WTC11 (cell line): ENCODE measurements around the gene TMC3. TPM values are rescaled to one million over a fixed set of nuclear protein-coding genes. Genes with fewer than 3 reads are reported as not detected.

Experiments
- ATAC-seq: fragments of 200-7000 bp; cut with Tn5 transposase; 2 replicates; pipeline ENCODE4 v1.10.0; 2021; ENCODE audit warnings: mild to moderate bottlenecking, moderate library complexity
- CTCF ChIA-PET: fragments of 300-600 bp; sonication (Branson Sonifier 250); formaldehyde crosslinking; loops from one replicate; lab custom pipeline; 2021; ENCODE audit warnings: antibody characterized with exemption; lab: Charles Lee
- POLR2A ChIA-PET: fragments of 350-600 bp; sonication (Branson Sonifier 250); formaldehyde crosslinking; loops from one replicate; lab custom pipeline; 2021; ENCODE audit warnings: antibody characterized with exemption; lab: Charles Lee
- DNase-seq: peaks from one replicate; pipeline ENCODE4 v3.0.0; 2021; ENCODE audit warnings: low spot score
- H3K27ac Mint-ChIP-seq: 2 replicates; pipeline ENCODE4 v1.8.0; 2021; ENCODE audit warnings: mixed read lengths
- H3K27me3 Mint-ChIP-seq: 2 replicates; pipeline ENCODE4 v1.8.0; 2021; ENCODE audit warnings: low read depth, mild to moderate bottlenecking, moderate library complexity, mixed read lengths
- H3K36me3 Mint-ChIP-seq: 2 replicates; pipeline ENCODE4 v1.8.0; 2021; ENCODE audit warnings: mixed read lengths
- H3K4me1 Mint-ChIP-seq: 2 replicates; pipeline ENCODE4 v1.8.0; 2022; ENCODE audit warnings: mixed read lengths
- H3K4me3 Mint-ChIP-seq: 2 replicates; pipeline ENCODE4 v1.8.0; 2021; ENCODE audit warnings: mild to moderate bottlenecking, moderate library complexity, mixed read lengths
- H3K9me3 Mint-ChIP-seq: 2 replicates; pipeline ENCODE4 v1.8.0; 2021; ENCODE audit warnings: mixed read lengths
- EMX1 ChIP-seq: fragments of 250-450 bp; sonication (Bioruptor Pico); IDR thresholded peaks from 2 replicates; pipeline ENCODE4 v1.8.0; 2021; ENCODE audit warnings: mild to moderate bottlenecking
- FOXJ3 ChIP-seq: sonication (generic); formaldehyde crosslinking; IDR thresholded peaks from 2 replicates; pipeline ENCODE4 v1.9.0; 2021; ENCODE audit warnings: missing genetic modification reagents, mild to moderate bottlenecking, borderline replicate concordance
- FOXK1 ChIP-seq: sonication (generic); formaldehyde crosslinking; IDR thresholded peaks from 2 replicates; pipeline ENCODE4 v1.8.0; 2022; ENCODE audit warnings: mild to moderate bottlenecking, moderate library complexity, missing genetic modification reagents
- GABPB1 ChIP-seq: sonication (generic); formaldehyde crosslinking; IDR thresholded peaks from 2 replicates; pipeline ENCODE4 v1.8.1; 2023; ENCODE audit warnings: mild to moderate bottlenecking, missing genetic modification reagents
- GTF2I ChIP-seq: fragments of 250-450 bp; sonication (Bioruptor Pico); conservative IDR thresholded peaks from 2 replicates; pipeline ENCODE4 v1.4.0; 2021; ENCODE audit warnings: mild to moderate bottlenecking
- IRF2 ChIP-seq: sonication (generic); formaldehyde crosslinking; IDR thresholded peaks from 2 replicates; pipeline ENCODE4 v1.8.0; 2022; ENCODE audit warnings: low read depth, missing genetic modification reagents, borderline replicate concordance
- JAZF1 ChIP-seq: fragments of 250-450 bp; sonication (Bioruptor Pico); IDR thresholded peaks from 2 replicates; pipeline ENCODE4 v1.9.0; 2021; ENCODE audit warnings: moderate library complexity, mild to moderate bottlenecking, inconsistent platforms
- JUN ChIP-seq: sonication (generic); formaldehyde crosslinking; IDR thresholded peaks from 2 replicates; pipeline ENCODE4 v1.8.0; 2023; ENCODE audit warnings: mild to moderate bottlenecking, missing genetic modification reagents
- SMAD4 ChIP-seq: sonication (generic); formaldehyde crosslinking; IDR thresholded peaks from 2 replicates; pipeline ENCODE4 v1.8.0; 2022; ENCODE audit warnings: mild to moderate bottlenecking, missing genetic modification reagents
- SP1 ChIP-seq: sonication (generic); formaldehyde crosslinking; conservative IDR thresholded peaks from 2 replicates; pipeline ENCODE4 v1.8.1; 2022; ENCODE audit warnings: missing genetic modification reagents
- ZNF121 ChIP-seq: sonication (generic); formaldehyde crosslinking; IDR thresholded peaks from 2 replicates; pipeline ENCODE4 v1.8.0; 2023; ENCODE audit warnings: missing genetic modification reagents
- ZNF232 ChIP-seq: sonication (generic); formaldehyde crosslinking; IDR thresholded peaks from 2 replicates; pipeline ENCODE4 v1.8.0; 2022; ENCODE audit warnings: mild to moderate bottlenecking, missing genetic modification reagents
- ZNF423 ChIP-seq: fragments of 250-450 bp; sonication (Bioruptor Pico); IDR thresholded peaks from 2 replicates; pipeline ENCODE4 v2.1.2; 2022; ENCODE audit warnings: mild to moderate bottlenecking, moderate library complexity
- total RNA-seq: library from RNA; stranded (reverse); gene quantifications from 3 replicates; pipeline ENCODE4 v1.2.3, GENCODE V29; 2021
- TF ChIP-seq, protein P1 (sequence below): sonication (generic); formaldehyde crosslinking; IDR thresholded peaks from 2 replicates; pipeline ENCODE4 v1.8.1; 2022; ENCODE audit warnings: missing genetic modification reagents, borderline replicate concordance
- TF ChIP-seq, protein P2 (sequence below): sonication (generic); formaldehyde crosslinking; IDR thresholded peaks from 2 replicates; pipeline ENCODE4 v1.8.1; 2023; ENCODE audit warnings: mild to moderate bottlenecking, moderate library complexity, missing genetic modification reagents
- TF ChIP-seq, protein P3 (sequence below): sonication (generic); formaldehyde crosslinking; IDR thresholded peaks from 2 replicates; pipeline ENCODE4 v1.8.0; 2022; ENCODE audit warnings: mild to moderate bottlenecking, missing genetic modification reagents
- TF ChIP-seq, protein P4 (sequence below): sonication (generic); formaldehyde crosslinking; IDR thresholded peaks from 2 replicates; pipeline ENCODE4 v1.8.1; 2023; ENCODE audit warnings: mild to moderate bottlenecking, missing genetic modification reagents
- TF ChIP-seq, protein P5 (sequence below): sonication (generic); formaldehyde crosslinking; IDR thresholded peaks from 2 replicates; pipeline ENCODE4 v1.8.1; 2023; ENCODE audit warnings: mild to moderate bottlenecking, missing genetic modification reagents, borderline replicate concordance
- TF ChIP-seq, protein P6 (sequence below): sonication (generic); formaldehyde crosslinking; IDR thresholded peaks from 2 replicates; pipeline ENCODE4 v1.8.0; 2023; ENCODE audit warnings: missing genetic modification reagents, mild to moderate bottlenecking, borderline replicate concordance

Gene TMC3
- total RNA-seq, 1 experiment from 2014 or later, result not detected

DNA sequence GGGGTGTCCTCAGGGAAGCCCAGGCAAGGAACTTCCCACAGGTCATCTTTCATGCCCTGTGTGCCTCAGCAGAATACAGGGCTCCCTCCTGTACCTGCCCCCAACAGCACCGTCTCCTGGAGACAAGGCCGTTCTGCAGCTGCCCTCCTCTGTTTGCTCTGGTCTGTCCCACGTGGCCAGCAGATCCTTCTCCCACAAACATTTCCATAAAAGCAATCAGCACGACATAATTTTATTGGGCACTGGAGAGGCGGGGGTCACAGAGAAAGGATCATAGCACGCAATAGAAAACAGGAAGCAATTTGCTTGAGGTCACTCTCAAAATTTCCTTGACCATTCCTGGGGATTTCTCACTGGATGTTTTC is 79.5 kb downstream of the TMC3 start (continued):
- TF ChIP-seq, protein P1, sequence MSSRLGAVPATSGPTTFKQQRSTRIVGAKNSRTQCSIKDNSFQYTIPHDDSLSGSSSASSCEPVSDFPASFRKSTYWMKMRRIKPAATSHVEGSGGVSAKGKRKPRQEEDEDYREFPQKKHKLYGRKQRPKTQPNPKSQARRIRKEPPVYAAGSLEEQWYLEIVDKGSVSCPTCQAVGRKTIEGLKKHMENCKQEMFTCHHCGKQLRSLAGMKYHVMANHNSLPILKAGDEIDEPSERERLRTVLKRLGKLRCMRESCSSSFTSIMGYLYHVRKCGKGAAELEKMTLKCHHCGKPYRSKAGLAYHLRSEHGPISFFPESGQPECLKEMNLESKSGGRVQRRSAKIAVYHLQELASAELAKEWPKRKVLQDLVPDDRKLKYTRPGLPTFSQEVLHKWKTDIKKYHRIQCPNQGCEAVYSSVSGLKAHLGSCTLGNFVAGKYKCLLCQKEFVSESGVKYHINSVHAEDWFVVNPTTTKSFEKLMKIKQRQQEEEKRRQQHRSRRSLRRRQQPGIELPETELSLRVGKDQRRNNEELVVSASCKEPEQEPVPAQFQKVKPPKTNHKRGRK (CRISPR knock-in tag), result no peak
- TF ChIP-seq, protein P2, sequence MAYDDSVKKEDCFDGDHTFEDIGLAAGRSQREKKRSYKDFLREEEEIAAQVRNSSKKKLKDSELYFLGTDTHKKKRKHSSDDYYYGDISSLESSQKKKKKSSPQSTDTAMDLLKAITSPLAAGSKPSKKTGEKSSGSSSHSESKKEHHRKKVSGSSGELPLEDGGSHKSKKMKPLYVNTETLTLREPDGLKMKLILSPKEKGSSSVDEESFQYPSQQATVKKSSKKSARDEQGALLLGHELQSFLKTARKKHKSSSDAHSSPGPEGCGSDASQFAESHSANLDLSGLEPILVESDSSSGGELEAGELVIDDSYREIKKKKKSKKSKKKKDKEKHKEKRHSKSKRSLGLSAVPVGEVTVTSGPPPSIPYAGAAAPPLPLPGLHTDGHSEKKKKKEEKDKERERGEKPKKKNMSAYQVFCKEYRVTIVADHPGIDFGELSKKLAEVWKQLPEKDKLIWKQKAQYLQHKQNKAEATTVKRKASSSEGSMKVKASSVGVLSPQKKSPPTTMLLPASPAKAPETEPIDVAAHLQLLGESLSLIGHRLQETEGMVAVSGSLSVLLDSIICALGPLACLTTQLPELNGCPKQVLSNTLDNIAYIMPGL (CRISPR knock-in tag), result no peak
- TF ChIP-seq IRF2 (CRISPR knock-in tag) (no peak), JUN (CRISPR knock-in tag) (no peak)
- TF ChIP-seq, protein P3, sequence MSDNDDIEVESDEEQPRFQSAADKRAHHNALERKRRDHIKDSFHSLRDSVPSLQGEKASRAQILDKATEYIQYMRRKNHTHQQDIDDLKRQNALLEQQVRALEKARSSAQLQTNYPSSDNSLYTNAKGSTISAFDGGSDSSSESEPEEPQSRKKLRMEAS (CRISPR knock-in tag), result no peak
- TF ChIP-seq, all 79 proteins: peak for 0

DNA sequence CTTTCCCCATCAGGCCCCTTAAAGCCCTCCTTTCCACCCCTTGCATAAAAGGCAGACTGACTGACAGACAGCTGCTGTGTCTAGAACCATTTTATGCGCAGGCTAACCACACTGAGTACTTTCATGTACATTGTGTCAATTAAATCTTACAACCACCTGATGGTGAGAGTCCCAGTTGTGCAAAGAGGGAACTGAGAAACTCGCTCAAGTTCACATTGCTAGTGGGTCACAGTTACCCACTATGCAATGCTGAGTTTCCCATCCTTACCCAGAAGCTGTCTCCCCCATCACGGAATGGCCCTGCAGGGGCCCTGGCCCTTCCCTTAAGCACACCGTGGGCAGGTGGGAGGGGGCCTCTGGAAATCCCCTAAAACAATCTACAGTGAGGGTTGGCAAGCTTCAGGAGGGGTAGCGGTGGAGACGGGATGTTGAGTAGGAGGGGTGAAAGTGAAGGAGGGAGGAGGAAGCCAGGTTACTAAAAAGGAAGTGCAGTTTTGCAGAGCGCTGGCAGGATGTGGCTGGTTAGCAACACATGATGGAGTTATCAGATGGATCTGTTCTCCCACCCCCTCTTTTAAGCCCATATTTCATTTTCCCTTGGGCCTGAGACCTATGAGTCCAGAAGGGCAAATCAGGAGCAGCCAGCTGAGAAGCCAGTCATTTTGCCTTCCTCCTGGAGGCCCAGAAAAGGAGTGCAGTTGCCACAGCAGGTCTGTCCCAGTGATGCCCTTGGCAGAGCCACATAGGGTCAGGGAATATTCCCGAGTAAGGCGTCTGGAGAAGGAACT is 80.1 kb downstream of the TMC3 start:
- H3K9me3 Mint-ChIP-seq, result no peaks in the 10 kb centered on the region
- H3K36me3 Mint-ChIP-seq, result no peaks in the 10 kb centered on the region
- no peak for TF ChIP-seq FOXJ3
- no peak for TF ChIP-seq FOXK1 (CRISPR knock-in tag)
- no peak for TF ChIP-seq EMX1 (CRISPR knock-in tag)
- no peak for TF ChIP-seq JAZF1 (CRISPR knock-in tag)
- TF ChIP-seq, all 79 proteins: peak for 0
- CTCF ChIA-PET, result interaction anchor here (0.9 to 2.9 kb wide), 6 partner anchors 10 to 120 kb away, joined by 3 to 13 read pairs (median 4); partner anchors contain the start of gene STARD5
- Mint-ChIP-seq H3K4me1 (peaks cover 25% of the 10 kb centered on the region), H3K27me3 (peaks cover 8% of the 10 kb centered on the region), H3K4me3 (no peak overlapping the region), H3K27ac (no peak overlapping the region)
- peak; percentile 36 for ATAC-seq
- POLR2A ChIA-PET, result no interaction called here
- no peak for DNase-seq

DNA sequence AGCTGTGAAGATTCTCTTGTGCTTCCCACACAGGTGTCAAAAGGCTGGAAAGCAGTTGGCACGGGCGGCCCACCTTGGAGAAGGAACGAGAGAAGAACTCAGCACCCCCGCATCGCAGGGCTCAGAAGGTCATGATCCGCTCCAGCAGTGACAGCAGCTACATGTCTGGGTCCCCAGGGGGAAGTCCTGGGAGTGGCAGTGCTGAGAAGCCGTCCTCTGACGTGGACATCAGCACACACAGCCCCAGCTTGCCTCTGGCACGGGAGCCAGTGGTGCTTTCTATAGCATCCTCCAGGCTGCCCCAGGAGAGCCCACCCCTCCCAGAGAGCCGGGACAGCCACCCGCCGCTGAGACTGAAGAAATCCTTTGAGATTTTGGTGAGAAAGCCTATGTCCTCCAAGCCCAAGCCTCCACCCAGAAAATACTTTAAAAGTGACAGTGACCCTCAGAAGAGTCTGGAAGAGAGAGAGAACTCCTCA is 81.5 kb downstream of the TMC3 start:
- peaks cover 8% of the 10 kb centered on the region for H3K27me3 Mint-ChIP-seq
- no peak for ATAC-seq
- CTCF ChIA-PET, result interaction anchor here (1.1 to 1.3 kb wide), 2 partner anchors 17 to 64 kb away, joined by 3 to 6 read pairs; no protein-coding TSS in a partner anchor
- TF ChIP-seq, protein P4, sequence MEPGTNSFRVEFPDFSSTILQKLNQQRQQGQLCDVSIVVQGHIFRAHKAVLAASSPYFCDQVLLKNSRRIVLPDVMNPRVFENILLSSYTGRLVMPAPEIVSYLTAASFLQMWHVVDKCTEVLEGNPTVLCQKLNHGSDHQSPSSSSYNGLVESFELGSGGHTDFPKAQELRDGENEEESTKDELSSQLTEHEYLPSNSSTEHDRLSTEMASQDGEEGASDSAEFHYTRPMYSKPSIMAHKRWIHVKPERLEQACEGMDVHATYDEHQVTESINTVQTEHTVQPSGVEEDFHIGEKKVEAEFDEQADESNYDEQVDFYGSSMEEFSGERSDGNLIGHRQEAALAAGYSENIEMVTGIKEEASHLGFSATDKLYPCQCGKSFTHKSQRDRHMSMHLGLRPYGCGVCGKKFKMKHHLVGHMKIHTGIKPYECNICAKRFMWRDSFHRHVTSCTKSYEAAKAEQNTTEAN (CRISPR knock-in tag), result no peak
- TF ChIP-seq, protein P5, sequence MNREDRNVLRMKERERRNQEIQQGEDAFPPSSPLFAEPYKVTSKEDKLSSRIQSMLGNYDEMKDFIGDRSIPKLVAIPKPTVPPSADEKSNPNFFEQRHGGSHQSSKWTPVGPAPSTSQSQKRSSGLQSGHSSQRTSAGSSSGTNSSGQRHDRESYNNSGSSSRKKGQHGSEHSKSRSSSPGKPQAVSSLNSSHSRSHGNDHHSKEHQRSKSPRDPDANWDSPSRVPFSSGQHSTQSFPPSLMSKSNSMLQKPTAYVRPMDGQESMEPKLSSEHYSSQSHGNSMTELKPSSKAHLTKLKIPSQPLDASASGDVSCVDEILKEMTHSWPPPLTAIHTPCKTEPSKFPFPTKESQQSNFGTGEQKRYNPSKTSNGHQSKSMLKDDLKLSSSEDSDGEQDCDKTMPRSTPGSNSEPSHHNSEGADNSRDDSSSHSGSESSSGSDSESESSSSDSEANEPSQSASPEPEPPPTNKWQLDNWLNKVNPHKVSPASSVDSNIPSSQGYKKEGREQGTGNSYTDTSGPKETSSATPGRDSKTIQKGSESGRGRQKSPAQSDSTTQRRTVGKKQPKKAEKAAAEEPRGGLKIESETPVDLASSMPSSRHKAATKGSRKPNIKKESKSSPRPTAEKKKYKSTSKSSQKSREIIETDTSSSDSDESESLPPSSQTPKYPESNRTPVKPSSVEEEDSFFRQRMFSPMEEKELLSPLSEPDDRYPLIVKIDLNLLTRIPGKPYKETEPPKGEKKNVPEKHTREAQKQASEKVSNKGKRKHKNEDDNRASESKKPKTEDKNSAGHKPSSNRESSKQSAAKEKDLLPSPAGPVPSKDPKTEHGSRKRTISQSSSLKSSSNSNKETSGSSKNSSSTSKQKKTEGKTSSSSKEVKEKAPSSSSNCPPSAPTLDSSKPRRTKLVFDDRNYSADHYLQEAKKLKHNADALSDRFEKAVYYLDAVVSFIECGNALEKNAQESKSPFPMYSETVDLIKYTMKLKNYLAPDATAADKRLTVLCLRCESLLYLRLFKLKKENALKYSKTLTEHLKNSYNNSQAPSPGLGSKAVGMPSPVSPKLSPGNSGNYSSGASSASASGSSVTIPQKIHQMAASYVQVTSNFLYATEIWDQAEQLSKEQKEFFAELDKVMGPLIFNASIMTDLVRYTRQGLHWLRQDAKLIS (CRISPR knock-in tag), result no peak
- TF ChIP-seq GTF2I (CRISPR knock-in tag), result no peak
- TF ChIP-seq ZNF423 (CRISPR knock-in tag), result no peak
- TF ChIP-seq SMAD4 (CRISPR knock-in tag), result no peak
- TF ChIP-seq GABPB1 (CRISPR knock-in tag), result no peak
- no peak for TF ChIP-seq SP1 (CRISPR knock-in tag)
- TF ChIP-seq, protein P6, sequence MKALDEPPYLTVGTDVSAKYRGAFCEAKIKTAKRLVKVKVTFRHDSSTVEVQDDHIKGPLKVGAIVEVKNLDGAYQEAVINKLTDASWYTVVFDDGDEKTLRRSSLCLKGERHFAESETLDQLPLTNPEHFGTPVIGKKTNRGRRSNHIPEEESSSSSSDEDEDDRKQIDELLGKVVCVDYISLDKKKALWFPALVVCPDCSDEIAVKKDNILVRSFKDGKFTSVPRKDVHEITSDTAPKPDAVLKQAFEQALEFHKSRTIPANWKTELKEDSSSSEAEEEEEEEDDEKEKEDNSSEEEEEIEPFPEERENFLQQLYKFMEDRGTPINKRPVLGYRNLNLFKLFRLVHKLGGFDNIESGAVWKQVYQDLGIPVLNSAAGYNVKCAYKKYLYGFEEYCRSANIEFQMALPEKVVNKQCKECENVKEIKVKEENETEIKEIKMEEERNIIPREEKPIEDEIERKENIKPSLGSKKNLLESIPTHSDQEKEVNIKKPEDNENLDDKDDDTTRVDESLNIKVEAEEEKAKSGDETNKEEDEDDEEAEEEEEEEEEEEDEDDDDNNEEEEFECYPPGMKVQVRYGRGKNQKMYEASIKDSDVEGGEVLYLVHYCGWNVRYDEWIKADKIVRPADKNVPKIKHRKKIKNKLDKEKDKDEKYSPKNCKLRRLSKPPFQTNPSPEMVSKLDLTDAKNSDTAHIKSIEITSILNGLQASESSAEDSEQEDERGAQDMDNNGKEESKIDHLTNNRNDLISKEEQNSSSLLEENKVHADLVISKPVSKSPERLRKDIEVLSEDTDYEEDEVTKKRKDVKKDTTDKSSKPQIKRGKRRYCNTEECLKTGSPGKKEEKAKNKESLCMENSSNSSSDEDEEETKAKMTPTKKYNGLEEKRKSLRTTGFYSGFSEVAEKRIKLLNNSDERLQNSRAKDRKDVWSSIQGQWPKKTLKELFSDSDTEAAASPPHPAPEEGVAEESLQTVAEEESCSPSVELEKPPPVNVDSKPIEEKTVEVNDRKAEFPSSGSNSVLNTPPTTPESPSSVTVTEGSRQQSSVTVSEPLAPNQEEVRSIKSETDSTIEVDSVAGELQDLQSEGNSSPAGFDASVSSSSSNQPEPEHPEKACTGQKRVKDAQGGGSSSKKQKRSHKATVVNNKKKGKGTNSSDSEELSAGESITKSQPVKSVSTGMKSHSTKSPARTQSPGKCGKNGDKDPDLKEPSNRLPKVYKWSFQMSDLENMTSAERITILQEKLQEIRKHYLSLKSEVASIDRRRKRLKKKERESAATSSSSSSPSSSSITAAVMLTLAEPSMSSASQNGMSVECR (CRISPR knock-in tag), result no peak
- TF ChIP-seq ZNF121, result no peak
- TF ChIP-seq ZNF232, result no peak

More for the DNA sequence above, 81.5 kb downstream of the TMC3 start:
- Mint-ChIP-seq H3K9me3 (no peaks in the 10 kb centered on the region), H3K27ac (no peak overlapping the region), H3K4me1 (peaks cover 25% of the 10 kb centered on the region), H3K36me3 (no peaks in the 10 kb centered on the region), H3K4me3 (no peak overlapping the region)
- POLR2A ChIA-PET, result no interaction called here
- DNase-seq, result no peak
